ENCODE data around the gene RPL5.
A peak's percentile ranks its signal among the peaks of the same experiment; 100 is the strongest.
"Not testable (repeated sequence)": the region's sequence is repeated elsewhere in the genome, so short reads cannot be mapped to it uniquely, and the experiment has no call there.

The RPL5 gene

GRCh38 chr1:92831762-92832536, at the start of gene RPL5:
Gene RPL5 (plus strand): TSS chr1:92832040. CDS start chr1:92832115, 75 bp downstream.
- peak; percentile 90 for DNase-seq (ENCODE audit: low read depth)
- H3K4me3 ChIP-seq (ENCODE audit: low read depth, low read length): peak within 1 kb of the TSS; percentile 92

- peak overlapping the region; percentile 81 for H3K4me3 ChIP-seq (ENCODE audit: low read depth, low read length)
- not testable (repeated sequence) for DNase-seq (ENCODE audit: low read depth)
These were observed 48.3 kb upstream of the RPL5 start for GRCh38 chr1:92783550-92783949.

- DNase-seq (ENCODE audit: low read depth): no peak
- peak overlapping the region; percentile 81 for H3K4me3 ChIP-seq (ENCODE audit: low read depth, low read length)
These were observed 47.7 kb upstream of the RPL5 start for GRCh38 chr1:92784021-92784638.

- peak; percentile 89 for DNase-seq (ENCODE audit: low read depth)
- peak within 1 kb of the TSS; percentile 81 for H3K4me3 ChIP-seq (ENCODE audit: low read depth, low read length)
These were observed 47.0 kb upstream of the RPL5 start, which contains the start of gene EVI5 for GRCh38 chr1:92784639-92785500. Gene EVI5 (minus strand): TSS chr1:92785108. CDS start chr1:92736546, 48,562 bp downstream.

- DNase-seq (ENCODE audit: low read depth): no peak
- H3K4me3 ChIP-seq (ENCODE audit: low read depth, low read length): no peak overlapping the region
These were observed 45.5 kb upstream of the RPL5 start for GRCh38 chr1:92786111-92786901.

- no peak for DNase-seq (ENCODE audit: low read depth)
- H3K4me3 ChIP-seq (ENCODE audit: low read depth, low read length): no peak overlapping the region
These were observed 41.8 kb upstream of the RPL5 start for GRCh38 chr1:92790081-92790480.

- DNase-seq (ENCODE audit: low read depth): no peak
- no peak overlapping the region for H3K4me3 ChIP-seq (ENCODE audit: low read depth, low read length)
These were observed 41.0 kb upstream of the RPL5 start for GRCh38 chr1:92790867-92791266.

- H3K4me3 ChIP-seq (ENCODE audit: low read depth, low read length): no peak overlapping the region
- DNase-seq (ENCODE audit: low read depth): no peak
These were observed 40.3 kb upstream of the RPL5 start for GRCh38 chr1:92791487-92792066.

- no peak for DNase-seq (ENCODE audit: low read depth)
- H3K4me3 ChIP-seq (ENCODE audit: low read depth, low read length): no peak overlapping the region
These were observed 39.5 kb upstream of the RPL5 start for GRCh38 chr1:92792340-92792782.

GRCh38 chr1:92795166-92795565, 36.7 kb upstream of the RPL5 start:
- H3K4me3 ChIP-seq (ENCODE audit: low read depth, low read length): no peak overlapping the region
- DNase-seq (ENCODE audit: low read depth): no peak

GRCh38 chr1:92797297-92797696, 34.5 kb upstream of the RPL5 start:
- H3K4me3 ChIP-seq (ENCODE audit: low read depth, low read length): no peak overlapping the region
- no peak for DNase-seq (ENCODE audit: low read depth)

GRCh38 chr1:92797961-92798360, 33.9 kb upstream of the RPL5 start:
- H3K4me3 ChIP-seq (ENCODE audit: low read depth, low read length): no peak overlapping the region
- no peak for DNase-seq (ENCODE audit: low read depth)

GRCh38 chr1:92803140-92803887, 28.5 kb upstream of the RPL5 start:
- H3K4me3 ChIP-seq (ENCODE audit: low read depth, low read length): no peak overlapping the region
- no peak for DNase-seq (ENCODE audit: low read depth)

- no peak overlapping the region for H3K4me3 ChIP-seq (ENCODE audit: low read depth, low read length)
- DNase-seq (ENCODE audit: low read depth): peak; percentile 49
These were observed 27.1 kb upstream of the RPL5 start for GRCh38 chr1:92804721-92805201.

GRCh38 chr1:92805216-92805615, 26.6 kb upstream of the RPL5 start:
- no peak for DNase-seq (ENCODE audit: low read depth)
- no peak overlapping the region for H3K4me3 ChIP-seq (ENCODE audit: low read depth, low read length)

GRCh38 chr1:92808381-92808780, 23.5 kb upstream of the RPL5 start:
- no peak for DNase-seq (ENCODE audit: low read depth)
- H3K4me3 ChIP-seq (ENCODE audit: low read depth, low read length): no peak overlapping the region

- no peak overlapping the region for H3K4me3 ChIP-seq (ENCODE audit: low read depth, low read length)
- no peak for DNase-seq (ENCODE audit: low read depth)
These were observed 15.1 kb upstream of the RPL5 start for GRCh38 chr1:92816732-92817131.

- no peak for DNase-seq (ENCODE audit: low read depth)
These were observed 14.6 kb upstream of the RPL5 start for GRCh38 chr1:92817137-92817697.

More at GRCh38 chr1:92817137-92817697, 14.6 kb upstream of the RPL5 start:
- H3K4me3 ChIP-seq (ENCODE audit: low read depth, low read length): no peak overlapping the region

Data from skeletal muscle cell (primary cell).